K562 (cell line): ENCODE measurements around the gene ALDH3B2. TPM values are rescaled to one million over a fixed set of nuclear protein-coding genes. Genes with fewer than 3 reads are reported as not detected.
A peak's percentile ranks its signal among the peaks of the same experiment; 100 is the strongest.

Experiments
- ATAC-seq: fragments of 200-7000 bp; cut with Tn5 transposase; 3 replicates; pipeline ENCODE4 v1.9.1; 2020; ENCODE audit warnings: moderate library complexity
- BruUV-seq: library from RNA; stranded (reverse); fragments of 400-500 nt; replicated peaks from 2 replicates; lab custom pipeline; 2021; lab: Mats Ljungman, UMichigan
- CTCF ChIA-PET: fragments of 300-600 bp; formaldehyde crosslinking; extraction: SDS; loops from one replicate; lab custom pipeline; 2021; ENCODE audit warnings: low intra/inter-chr PET ratio; lab: Yijun Ruan, JAX
- POLR2A ChIA-PET: fragments of 300-600, 350-650 bp; sonication (Branson Sonifier 250); formaldehyde crosslinking; extraction: SDS; loops from one replicate; lab custom pipeline; 2021; ENCODE audit warnings: antibody characterized with exemption, inconsistent platforms; lab: Yijun Ruan, JAX
- DNase-seq, 4 experiments: peaks; one replicate each; pipeline versions ENCODE4 v3.0.0 to v3.0.0-alpha.2; 2011 to 2018; ENCODE audit warnings: low spot score in 3 of 4, mixed read lengths in 3 of 4; ENCODE audit errors: extremely low read depth in 1 of 4
- FAIRE-seq: peaks from 2 replicates; lab custom pipeline; 2011; peaks lifted over from hg19 to GRCh38; lab: Jason Lieb, UNC
- H2AFZ ChIP-seq: 2 replicates; pipeline ENCODE4 v1.6.0; 2011; ENCODE audit warnings: low read depth, low read length, control low read depth, inconsistent platforms
- H3K27ac ChIP-seq: fragments of 200-600 bp; 3 replicates; pipeline ENCODE4 v1.8.0; 2011; ENCODE audit warnings: low read depth, mild to moderate bottlenecking, control low read depth, inconsistent platforms, low read length, moderate library complexity, mixed read lengths; ENCODE audit errors: extremely low read depth
- H3K27me3 ChIP-seq, 2 experiments: fragments of 300-600 bp in 1 of 2; 2 replicates in 1 of 2; 3 replicates in 1 of 2; pipeline versions ENCODE4 v1.6.0 to v1.8.0; 2011; ENCODE audit warnings: inconsistent platforms in 2 of 2, low read length in 2 of 2, mild to moderate bottlenecking in 1 of 2, mixed read lengths in 1 of 2, moderate library complexity in 1 of 2; ENCODE audit not compliant: control insufficient read depth in 2 of 2, insufficient read depth in 2 of 2
- H3K36me3 ChIP-seq: fragments of 300-600 bp; 3 replicates; pipeline ENCODE4 v1.8.0; 2011; ENCODE audit warnings: mild to moderate bottlenecking, low read length, inconsistent platforms; ENCODE audit not compliant: control insufficient read depth, insufficient read depth
- H3K4me1 ChIP-seq, 2 experiments: fragments of 200-600 bp in 1 of 2; replicated peaks in 1 of 2; 2 replicates in 1 of 2; 3 replicates in 1 of 2; pipeline versions ENCODE4 v1.5.1 to v1.8.0; 2011; ENCODE audit warnings: inconsistent platforms in 2 of 2, low read length in 2 of 2, mild to moderate bottlenecking in 1 of 2, mixed read lengths in 1 of 2, moderate library complexity in 1 of 2; ENCODE audit not compliant: control insufficient read depth in 2 of 2, insufficient read depth in 2 of 2
- H3K4me2 ChIP-seq: 2 replicates; pipeline ENCODE4 v1.6.1; 2011; ENCODE audit warnings: low read length, control low read depth, inconsistent platforms, mixed read lengths; ENCODE audit not compliant: insufficient read depth
- H3K4me3 ChIP-seq: fragments of 200-600 bp; sonication (generic), shearing (Covaris generic); 2 replicates; pipeline ENCODE4 v1.5.1; 2016; ENCODE audit warnings: control low read depth, inconsistent platforms
- H3K79me2 ChIP-seq: fragments of 200-600 bp; 3 replicates; pipeline ENCODE4 v1.8.0; 2011; ENCODE audit warnings: low read length, inconsistent platforms; ENCODE audit not compliant: control insufficient read depth, insufficient read depth
- H3K9ac ChIP-seq, 2 experiments: 2 replicates each; pipeline versions ENCODE4 v1.6.0 to v1.6.1; 2011; ENCODE audit warnings: low read depth in 2 of 2, low read length in 2 of 2, control low read depth in 1 of 2, inconsistent platforms in 1 of 2, mild to moderate bottlenecking in 1 of 2, mixed read lengths in 1 of 2; ENCODE audit not compliant: insufficient read depth in 1 of 2
- H3K9me1 ChIP-seq: one replicate; pipeline ENCODE4 v1.6.0; 2011; ENCODE audit warnings: inconsistent platforms, mild to moderate bottlenecking, low read length, moderate library complexity; ENCODE audit not compliant: control insufficient read depth, insufficient read depth
- H3K9me3 ChIP-seq: replicated peaks from 2 replicates; pipeline ENCODE4 v1.5.1; 2011; ENCODE audit warnings: low read depth, low read length, inconsistent platforms; ENCODE audit not compliant: control insufficient read depth, insufficient read depth
- H4K20me1 ChIP-seq: replicated peaks from 2 replicates; pipeline ENCODE4 v1.6.1; 2011; ENCODE audit warnings: low read length, inconsistent platforms, mixed read lengths; ENCODE audit not compliant: control insufficient read depth, insufficient read depth
- NFIC ChIP-seq: fragments of 450-650 bp; IDR thresholded peaks from 2 replicates; pipeline ENCODE4 v1.6.1; 2017; ENCODE audit warnings: mild to moderate bottlenecking, inconsistent platforms
- ZBTB7A ChIP-seq: IDR thresholded peaks from 2 replicates; pipeline ENCODE4 v1.6.1; 2011; ENCODE audit warnings: low read depth, mild to moderate bottlenecking, low read length, moderate library complexity, borderline replicate concordance; ENCODE audit not compliant: control insufficient read depth
- whole genome bisulfite sequencing: fragments of 100-300 bp; shearing (Covaris generic); methylation state at CpG from one replicate; pipeline ENCODE4 v1.1.6; 2016; ENCODE audit warnings: low coverage, mixed read lengths; ENCODE audit not compliant: insufficient coverage; ENCODE audit errors: missing lambda C conversion rate; 5-methylcytosine and 5-hydroxymethylcytosine counted together
- in situ Hi-C: fragments of 300-500 bp; cut with MboI; formaldehyde crosslinking; loops from 4 replicates; pipeline ENCODE4 v1.15.0; 2018; ENCODE audit warnings: inconsistent platforms, mixed read lengths
- intact Hi-C: fragments of 100-400 bp; cut with micrococcal nuclease; formaldehyde crosslinking; loops from 2 replicates; pipeline ENCODE4 v1.14.2; 2022
- polyA plus RNA-seq, 8 experiments: library from polyadenylated mRNA; depleted of rRNA in 4 of 8; stranded (reverse) in 5 of 8; unstranded in 3 of 8; fragments of >200 nt; fragmentation: Nextera tagmentation in 2 of 8; fragmentation: Illumina TruSeq in 1 of 8; extraction: Ambion mirVana in 2 of 8; extraction: Trizol in 1 of 8; gene quantifications; 2 replicates each; pipeline versions ENCODE4 v1.2.1 to v1.2.3, GENCODE V29; 2011 to 2014; ENCODE audit warnings: inconsistent platforms in 1 of 8, missing spikeins in 1 of 8
- total RNA-seq, 7 experiments: library from RNA; depleted of rRNA in 6 of 7; stranded (reverse); fragments of >200 nt in 6 of 7; fragmentation: Illumina TruSeq in 2 of 7; extraction: Trizol in 2 of 7; gene quantifications; 2 replicates each; pipeline versions ENCODE4 v1.2.1 to v1.2.3, GENCODE V29; 2011 to 2021; ENCODE audit warnings: low replicate concordance in 1 of 7
- TF ChIP-seq, protein P1 (sequence below): conservative IDR thresholded peaks from 2 replicates; pipeline ENCODE4 v1.6.1; 2011; ENCODE audit warnings: low read depth, mild to moderate bottlenecking, low read length; ENCODE audit not compliant: control insufficient read depth

ALDH3B2 gene
- total and polyA plus RNA-seq, 9 of the 15 experiments (the other 6 are each of a cell fraction or from before 2014, with no cell fraction given): not detected

DNA sequence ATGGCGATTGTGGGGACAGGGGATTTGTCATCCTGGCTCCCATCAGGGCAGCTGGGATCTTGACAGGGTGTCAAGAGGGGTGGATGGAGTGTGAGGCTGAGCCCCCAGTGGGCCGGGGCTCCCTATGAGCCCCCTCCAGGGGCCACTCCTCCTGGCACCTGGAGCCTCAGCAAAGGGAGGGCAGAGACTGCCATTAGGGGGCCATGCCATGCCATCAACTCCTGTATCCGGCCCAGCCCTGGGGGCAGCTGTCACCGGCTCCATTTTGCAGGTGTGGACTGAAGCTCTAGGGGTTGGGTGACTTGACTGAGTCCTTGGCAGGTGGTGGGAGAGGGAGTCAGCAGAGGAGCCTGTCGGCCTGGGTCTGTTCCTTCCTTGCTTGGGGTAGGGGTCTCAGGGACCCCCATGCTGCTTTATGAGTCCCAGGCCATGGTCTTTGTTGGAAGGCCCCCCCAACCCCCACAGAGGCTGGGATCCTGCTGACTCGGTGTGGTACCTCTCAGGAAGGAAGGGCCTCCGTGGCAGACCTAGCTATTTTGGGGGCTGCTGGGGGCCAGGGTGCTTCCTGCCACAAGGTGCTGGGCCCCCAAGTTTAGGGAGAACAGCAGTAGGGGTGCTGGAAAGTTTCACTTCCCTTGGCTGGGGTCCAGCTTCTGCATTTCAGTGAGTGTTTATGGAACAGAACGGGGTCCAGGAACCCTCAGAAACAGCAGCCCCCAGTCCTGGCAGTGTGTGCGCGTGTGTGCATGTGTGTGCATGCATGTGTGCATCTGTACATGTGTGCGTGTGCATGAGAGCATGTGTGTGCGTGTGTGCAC is 25.4 kb downstream of the ALDH3B2 start:
- 0 out of 4 replicates have a peak overlapping the region, but pooled peaks of 1 of the 2 experiments have one; percentile 17 for H3K9ac ChIP-seq
- BruUV-seq: no TSS peak

More for the DNA sequence above, 25.4 kb downstream of the ALDH3B2 start:
- no peaks in the 10 kb centered on the region for H3K79me2 ChIP-seq
- no peak overlapping the region for H2AFZ ChIP-seq
- ChIA-PET POLR2A (interaction anchor here (0.6 to 1.2 kb wide), 3 partner anchors 11 to 237 kb away, joined by 3 to 4 read pairs (median 3); no protein-coding TSS in a partner anchor), CTCF (interaction anchor here (1.4 kb wide), 1 partner anchor 10 kb away, joined by 4 read pairs; no protein-coding TSS in a partner anchor)
- intact Hi-C loops: loop anchor here (10.0 kb wide), 1 partner anchor 156 kb away; no protein-coding TSS in a partner anchor
- no peak overlapping the region for H3K27ac ChIP-seq
- no peak for ATAC-seq
- TF ChIP-seq, protein P1, sequence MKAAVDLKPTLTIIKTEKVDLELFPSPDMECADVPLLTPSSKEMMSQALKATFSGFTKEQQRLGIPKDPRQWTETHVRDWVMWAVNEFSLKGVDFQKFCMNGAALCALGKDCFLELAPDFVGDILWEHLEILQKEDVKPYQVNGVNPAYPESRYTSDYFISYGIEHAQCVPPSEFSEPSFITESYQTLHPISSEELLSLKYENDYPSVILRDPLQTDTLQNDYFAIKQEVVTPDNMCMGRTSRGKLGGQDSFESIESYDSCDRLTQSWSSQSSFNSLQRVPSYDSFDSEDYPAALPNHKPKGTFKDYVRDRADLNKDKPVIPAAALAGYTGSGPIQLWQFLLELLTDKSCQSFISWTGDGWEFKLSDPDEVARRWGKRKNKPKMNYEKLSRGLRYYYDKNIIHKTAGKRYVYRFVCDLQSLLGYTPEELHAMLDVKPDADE: no peak
- TF ChIP-seq NFIC (peak; percentile 21; the same call in 1 of the 2 replicates), ZBTB7A (peak; percentile 54)
- H3K4me3 ChIP-seq: no peak overlapping the region
- in situ Hi-C loops: no loop called here
- WGBS: 36% methylated on average over 12 of the region's 12 CpGs
- H4K20me1 ChIP-seq: peaks cover 3% of the 10 kb centered on the region; the same call in 1 of the 2 replicates
- H3K9me3 ChIP-seq: no peaks in the 10 kb centered on the region; the same call in none of the 2 replicates
- H3K4me2 ChIP-seq: no peak overlapping the region
- H3K9me1 ChIP-seq: no peaks in the 10 kb centered on the region
- H3K4me1 ChIP-seq: peaks cover 0 to 43% of the 10 kb centered on the region in 2 experiments; a peak in 2 of 5 replicates
- DNase-seq: no peak
- no peak for FAIRE-seq
- H3K27me3 ChIP-seq: peaks cover 2 to 18% of the 10 kb centered on the region in 2 experiments; a peak in 3 of 5 replicates
- H3K36me3 ChIP-seq: no peaks in the 10 kb centered on the region
